ENCODE measurements around the gene SYNE1. TPM values are rescaled to one million over a fixed set of nuclear protein-coding genes. Genes with fewer than 3 reads are reported as not detected.
"Not testable (repeated sequence)": the region's sequence is repeated elsewhere in the genome, so short reads cannot be mapped to it uniquely, and the experiment has no call there.

Gene SYNE1
- total RNA-seq, 1 experiment from 2014 or later, result 10.8 TPM

GRCh38 chr6:152588456-152588855 is 48.7 kb downstream of the SYNE1 start:
- Histone ChIP-seq H3K27me3 (no peaks in the 10 kb centered on the region), H3K9me3 (no peaks in the 10 kb centered on the region), H3K4me3 (no peak overlapping the region), H3K36me3 (no peaks in the 10 kb centered on the region)
- no peak for DNase-seq

GRCh38 chr6:152587473-152587872 is 49.7 kb downstream of the SYNE1 start:
- Histone ChIP-seq H3K4me3 (no peak overlapping the region), H3K27me3 (no peaks in the 10 kb centered on the region), H3K36me3 (no peaks in the 10 kb centered on the region), H3K9me3 (no peaks in the 10 kb centered on the region)
- DNase-seq, result no peak

- Histone ChIP-seq H3K9me3 (no peaks in the 10 kb centered on the region), H3K27me3 (no peaks in the 10 kb centered on the region), H3K4me3 (no peak overlapping the region), H3K36me3 (no peaks in the 10 kb centered on the region)
- DNase-seq, result no peak
Observed at GRCh38 chr6:152585236-152585635, 51.9 kb downstream of the SYNE1 start.

GRCh38 chr6:152583888-152584287 is 53.3 kb downstream of the SYNE1 start:
- no peak for DNase-seq
- no peaks in the 10 kb centered on the region for H3K27me3 ChIP-seq
- no peak overlapping the region for H3K4me3 ChIP-seq
- H3K9me3 ChIP-seq, result no peaks in the 10 kb centered on the region
- no peaks in the 10 kb centered on the region for H3K36me3 ChIP-seq

- H3K36me3 ChIP-seq, result no peaks in the 10 kb centered on the region
- no peak for DNase-seq
- no peaks in the 10 kb centered on the region for H3K9me3 ChIP-seq
- H3K27me3 ChIP-seq, result no peaks in the 10 kb centered on the region
- H3K4me3 ChIP-seq, result no peak overlapping the region
Observed at GRCh38 chr6:152576525-152576924, 60.6 kb downstream of the SYNE1 start.

GRCh38 chr6:152575621-152576150 is 61.5 kb downstream of the SYNE1 start:
- Histone ChIP-seq H3K9me3 (no peaks in the 10 kb centered on the region), H3K4me3 (no peak overlapping the region), H3K36me3 (no peaks in the 10 kb centered on the region), H3K27me3 (no peaks in the 10 kb centered on the region)
- peak; percentile 27 for DNase-seq

GRCh38 chr6:152575161-152575560 is 62.0 kb downstream of the SYNE1 start:
- Histone ChIP-seq H3K9me3 (no peaks in the 10 kb centered on the region), H3K36me3 (no peaks in the 10 kb centered on the region), H3K4me3 (no peak overlapping the region), H3K27me3 (no peaks in the 10 kb centered on the region)
- DNase-seq, result no peak

- Histone ChIP-seq H3K9me3 (no peaks in the 10 kb centered on the region), H3K27me3 (no peaks in the 10 kb centered on the region), H3K36me3 (no peaks in the 10 kb centered on the region), H3K4me3 (no peak overlapping the region)
- no peak for DNase-seq
Observed at GRCh38 chr6:152573762-152574161, 63.4 kb downstream of the SYNE1 start.

- DNase-seq, result peak; percentile 25
- no peak overlapping the region for H3K4me3 ChIP-seq
- no peaks in the 10 kb centered on the region for H3K36me3 ChIP-seq
- no peaks in the 10 kb centered on the region for H3K9me3 ChIP-seq
- no peaks in the 10 kb centered on the region for H3K27me3 ChIP-seq
Observed at GRCh38 chr6:152572338-152573088, 64.6 kb downstream of the SYNE1 start.

- H3K4me3 ChIP-seq, result no peak overlapping the region
- no peaks in the 10 kb centered on the region for H3K27me3 ChIP-seq
- no peak for DNase-seq
- no peaks in the 10 kb centered on the region for H3K36me3 ChIP-seq
- no peaks in the 10 kb centered on the region for H3K9me3 ChIP-seq
Observed at GRCh38 chr6:152571943-152572337, 65.2 kb downstream of the SYNE1 start.

- H3K36me3 ChIP-seq, result no peaks in the 10 kb centered on the region
- no peaks in the 10 kb centered on the region for H3K27me3 ChIP-seq
- H3K4me3 ChIP-seq, result no peak overlapping the region
- no peaks in the 10 kb centered on the region for H3K9me3 ChIP-seq
- DNase-seq, result no peak
Observed at GRCh38 chr6:152571089-152571488, 66.1 kb downstream of the SYNE1 start.

- no peak overlapping the region for H3K4me3 ChIP-seq
- no peaks in the 10 kb centered on the region for H3K36me3 ChIP-seq
- H3K27me3 ChIP-seq, result no peaks in the 10 kb centered on the region
- no peaks in the 10 kb centered on the region for H3K9me3 ChIP-seq
- no peak for DNase-seq
Observed at GRCh38 chr6:152566103-152566875, 70.9 kb downstream of the SYNE1 start.

GRCh38 chr6:152563177-152563576 is 74.0 kb downstream of the SYNE1 start:
- H3K27me3 ChIP-seq, result no peaks in the 10 kb centered on the region
- no peaks in the 10 kb centered on the region for H3K36me3 ChIP-seq
- H3K9me3 ChIP-seq, result no peaks in the 10 kb centered on the region
- no peak overlapping the region for H3K4me3 ChIP-seq
- no peak for DNase-seq

- H3K4me3 ChIP-seq, H3K27me3 ChIP-seq, H3K9me3 ChIP-seq, DNase-seq, H3K36me3 ChIP-seq: not testable (repeated sequence)
Observed at GRCh38 chr6:152558798-152559197, 78.4 kb downstream of the SYNE1 start.

- no peak for DNase-seq
- Histone ChIP-seq H3K36me3 (no peaks in the 10 kb centered on the region), H3K4me3 (no peak overlapping the region), H3K27me3 (no peaks in the 10 kb centered on the region), H3K9me3 (peaks cover 6% of the 10 kb centered on the region)
Observed at GRCh38 chr6:152557502-152557901, 79.7 kb downstream of the SYNE1 start.

GRCh38 chr6:152554851-152555250 is 82.3 kb downstream of the SYNE1 start:
- no peak for DNase-seq
- no peaks in the 10 kb centered on the region for H3K27me3 ChIP-seq

GRCh38 chr6:152552616-152553209 is 84.4 kb downstream of the SYNE1 start:
- Histone ChIP-seq H3K9me3 (peaks cover 6% of the 10 kb centered on the region), H3K36me3 (no peaks in the 10 kb centered on the region), H3K27me3 (no peaks in the 10 kb centered on the region), H3K4me3 (no peak overlapping the region)
- DNase-seq, result peak; percentile 30

More at GRCh38 chr6:152554851-152555250, 82.3 kb downstream of the SYNE1 start:
- no peak overlapping the region for H3K4me3 ChIP-seq
- no peaks in the 10 kb centered on the region for H3K36me3 ChIP-seq
- peaks cover 6% of the 10 kb centered on the region for H3K9me3 ChIP-seq

All from MG63 (cell line).